ENCODE results near the gene CDH4. TPM values are rescaled to one million over a fixed set of nuclear protein-coding genes. Genes with fewer than 3 reads are reported as not detected.
A peak's percentile ranks its signal among the peaks of the same experiment; 100 is the strongest.

Gene CDH4
- total and polyA plus RNA-seq, 9 of the 15 experiments (the other 6 are each of a cell fraction or from before 2014, with no cell fraction given): 0.04 TPM; not detected in 8

DNA sequence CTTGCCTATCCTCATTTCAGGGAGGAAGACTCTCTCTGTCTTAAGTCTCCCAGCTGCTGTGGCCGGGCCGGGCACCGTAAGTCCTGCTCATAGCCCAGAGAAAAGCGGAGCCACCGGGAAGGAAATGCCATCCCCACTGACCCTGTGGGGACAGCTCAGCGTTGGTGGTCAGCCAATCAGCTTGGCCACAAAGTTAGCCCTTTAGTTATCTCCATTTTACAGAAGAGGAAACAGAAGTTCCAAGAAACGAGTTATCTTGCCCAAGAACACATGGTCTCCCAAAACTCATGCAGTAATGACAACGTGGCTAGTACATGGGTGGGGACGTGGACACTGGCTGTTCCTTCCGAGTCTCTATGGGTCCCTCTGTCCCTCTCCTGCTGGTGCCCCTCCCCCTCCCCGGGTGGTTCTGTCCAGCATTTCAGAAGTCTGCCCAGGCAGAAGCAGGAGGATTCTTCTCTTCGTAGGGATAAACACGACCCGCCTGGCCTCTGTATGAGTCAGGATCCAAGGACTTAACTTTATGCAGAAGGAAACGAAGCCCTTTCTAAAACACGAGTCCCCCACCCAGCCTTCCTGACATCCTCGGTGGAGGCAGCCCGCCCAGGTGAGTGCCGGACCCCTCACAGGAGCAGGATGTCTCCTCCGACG is 273.8 kb downstream of the CDH4 start (continued):
- TF ChIP-seq NCOA1 (IDR thresholded peaks at IDR 0.05; ENCODE audit: low read depth) (peak; percentile 79; the same call in 1 of the 2 replicates), MTA2 (IDR thresholded peaks at IDR 0.05; ENCODE audit: low read depth) (peak; percentile 83), TAL1 (IDR thresholded peaks at IDR 0.05) (peak; percentile 91), ZNF655 (CRISPR knock-in tag; IDR thresholded peaks at IDR 0.05) (no peak), ZNF124 (CRISPR knock-in tag; IDR thresholded peaks at IDR 0.05) (no peak), PRMT5 (CRISPR knock-in tag; IDR thresholded peaks at IDR 0.05) (no peak), POLR2AphosphoS2 (IDR thresholded peaks at IDR 0.05; ENCODE audit: low read length) (no peak), TCF3 (CRISPR knock-in tag; IDR thresholded peaks at IDR 0.05) (peak; percentile 94), BHLHE40 (IDR thresholded peaks at IDR 0.05; ENCODE audit: low read length) (peak; percentile 32; the same call in 1 of the 2 replicates), CTCF (IDR thresholded peaks at IDR 0.05 in 2 of 3, conservative IDR thresholded peaks at IDR 0.05 in 1 of 3; ENCODE audit: insufficient read depth in 2 of 3, low read depth in 1 of 3, low read length in 3 of 3) (no peak), BACH1 (tag; IDR thresholded peaks at IDR 0.05) (no peak), BRF2 (IDR thresholded peaks at IDR 0.05; ENCODE audit: borderline replicate concordance, insufficient read depth, insufficient read length) (no peak), ZBTB8A (IDR thresholded peaks at IDR 0.05; ENCODE audit: partially characterized antibody) (no peak), TEAD1 (CRISPR knock-in tag; IDR thresholded peaks at IDR 0.05) (no peak), BRD4 (IDR thresholded peaks at IDR 0.05) (no peak), U2AF2 (optimal IDR thresholded peaks at IDR 0.05; ENCODE audit: low read depth, low read length) (no peak), ZFPM2 (CRISPR knock-in tag; IDR thresholded peaks at IDR 0.05) (no peak)
- TF ChIP-seq, protein P1, sequence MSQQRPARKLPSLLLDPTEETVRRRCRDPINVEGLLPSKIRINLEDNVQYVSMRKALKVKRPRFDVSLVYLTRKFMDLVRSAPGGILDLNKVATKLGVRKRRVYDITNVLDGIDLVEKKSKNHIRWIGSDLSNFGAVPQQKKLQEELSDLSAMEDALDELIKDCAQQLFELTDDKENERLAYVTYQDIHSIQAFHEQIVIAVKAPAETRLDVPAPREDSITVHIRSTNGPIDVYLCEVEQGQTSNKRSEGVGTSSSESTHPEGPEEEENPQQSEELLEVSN (IDR thresholded peaks at IDR 0.05; ENCODE audit: borderline replicate concordance in 1 of 2, extremely low read depth in 1 of 2, insufficient read depth in 1 of 2, insufficient read length in 1 of 2, low read depth in 1 of 2, low read length in 1 of 2, poor library complexity in 1 of 2, severe bottlenecking in 1 of 2): peak; percentile 45 to 57
- TF ChIP-seq, protein P2, sequence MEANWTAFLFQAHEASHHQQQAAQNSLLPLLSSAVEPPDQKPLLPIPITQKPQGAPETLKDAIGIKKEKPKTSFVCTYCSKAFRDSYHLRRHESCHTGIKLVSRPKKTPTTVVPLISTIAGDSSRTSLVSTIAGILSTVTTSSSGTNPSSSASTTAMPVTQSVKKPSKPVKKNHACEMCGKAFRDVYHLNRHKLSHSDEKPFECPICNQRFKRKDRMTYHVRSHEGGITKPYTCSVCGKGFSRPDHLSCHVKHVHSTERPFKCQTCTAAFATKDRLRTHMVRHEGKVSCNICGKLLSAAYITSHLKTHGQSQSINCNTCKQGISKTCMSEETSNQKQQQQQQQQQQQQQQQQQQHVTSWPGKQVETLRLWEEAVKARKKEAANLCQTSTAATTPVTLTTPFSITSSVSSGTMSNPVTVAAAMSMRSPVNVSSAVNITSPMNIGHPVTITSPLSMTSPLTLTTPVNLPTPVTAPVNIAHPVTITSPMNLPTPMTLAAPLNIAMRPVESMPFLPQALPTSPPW (CRISPR knock-in tag; IDR thresholded peaks at IDR 0.05): peak; percentile 88
- TF ChIP-seq, protein P3, sequence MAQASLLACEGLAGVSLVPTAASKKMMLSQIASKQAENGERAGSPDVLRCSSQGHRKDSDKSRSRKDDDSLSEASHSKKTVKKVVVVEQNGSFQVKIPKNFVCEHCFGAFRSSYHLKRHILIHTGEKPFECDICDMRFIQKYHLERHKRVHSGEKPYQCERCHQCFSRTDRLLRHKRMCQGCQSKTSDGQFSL (CRISPR knock-in tag; IDR thresholded peaks at IDR 0.05): peak; percentile 75
- TF ChIP-seq, protein P3 (tag; IDR thresholded peaks at IDR 0.05): peak in 1 of 2 experiments; percentile 66; a peak in 1 of 4 replicates
